GM12873 (cell line): ENCODE data around the gene CDH13.

ENCODE experiments used
- CTCF ChIP-seq: IDR thresholded peaks from 2 replicates; pipeline ENCODE4 v1.5.1; 2012; ENCODE audit warnings: low read depth, mild to moderate bottlenecking, moderate library complexity, low read length, control low read depth; ENCODE audit not compliant: insufficient read depth; ENCODE audit errors: missing control alignments

Gene CDH13

GRCh38 chr16:83542491-83542890, 915.7 kb downstream of the CDH13 start:
- no peak for TF ChIP-seq CTCF

DNA sequence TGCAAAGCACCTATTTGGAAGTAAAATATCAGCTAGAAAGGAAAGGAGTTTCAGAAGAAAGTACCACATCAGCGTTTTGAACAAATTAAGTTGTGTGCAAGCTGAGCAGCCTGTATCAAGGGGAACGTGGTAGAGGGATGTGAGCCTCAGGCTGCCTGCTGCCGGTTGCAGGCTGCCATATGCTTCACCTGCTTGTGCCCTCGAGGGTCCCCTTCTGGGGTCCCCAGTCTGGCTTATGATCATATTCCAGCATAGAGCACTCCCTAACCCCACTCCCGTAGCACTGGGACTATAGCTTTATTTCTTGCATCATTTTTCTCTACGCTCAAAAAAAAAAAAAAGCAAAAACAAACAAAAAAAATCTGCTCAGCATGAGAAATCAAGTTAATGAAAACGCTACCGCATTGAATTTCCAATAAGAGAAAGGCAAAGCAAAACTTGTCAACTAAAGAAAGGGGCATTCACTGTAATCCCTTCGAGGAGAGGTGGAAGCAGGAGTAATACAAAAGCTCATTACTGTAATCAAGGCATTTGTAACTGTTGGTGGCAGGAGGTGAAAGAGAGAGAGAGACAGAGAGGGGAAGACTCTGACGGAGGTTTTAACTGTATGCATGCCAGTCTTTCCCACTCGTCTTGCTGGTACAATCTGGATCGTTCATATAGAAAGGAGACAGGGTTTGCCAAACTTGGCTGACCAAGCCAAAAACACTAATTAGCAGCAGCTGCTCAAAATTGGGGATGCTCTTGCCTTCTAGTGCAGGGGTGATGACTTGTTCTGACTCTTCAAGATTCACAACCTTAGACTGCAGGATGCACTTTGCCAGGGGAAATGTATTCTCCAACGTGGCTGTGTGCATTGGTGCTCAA, 922.8 kb downstream of the CDH13 start:
- TF ChIP-seq CTCF = no peak

DNA sequence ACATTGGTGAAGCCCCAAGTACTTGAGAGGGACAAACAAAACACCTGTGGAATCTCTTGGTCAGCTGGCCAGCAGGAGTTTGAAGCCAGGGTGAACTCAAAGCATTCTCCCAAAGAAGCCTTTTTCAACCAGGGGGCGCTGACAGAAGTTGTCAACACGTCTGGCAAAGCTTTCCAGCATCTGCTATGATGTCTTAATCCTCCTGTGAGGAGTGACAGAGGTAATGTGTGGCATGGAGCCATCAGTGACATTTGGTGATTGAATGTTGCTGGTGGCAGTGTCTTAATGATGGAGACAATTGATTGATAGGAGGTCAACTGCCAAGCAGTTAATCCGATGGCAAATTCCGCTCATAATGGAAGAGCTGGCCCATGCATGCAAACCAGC, 923.4 kb downstream of the CDH13 start:
- TF ChIP-seq CTCF = no peak

DNA sequence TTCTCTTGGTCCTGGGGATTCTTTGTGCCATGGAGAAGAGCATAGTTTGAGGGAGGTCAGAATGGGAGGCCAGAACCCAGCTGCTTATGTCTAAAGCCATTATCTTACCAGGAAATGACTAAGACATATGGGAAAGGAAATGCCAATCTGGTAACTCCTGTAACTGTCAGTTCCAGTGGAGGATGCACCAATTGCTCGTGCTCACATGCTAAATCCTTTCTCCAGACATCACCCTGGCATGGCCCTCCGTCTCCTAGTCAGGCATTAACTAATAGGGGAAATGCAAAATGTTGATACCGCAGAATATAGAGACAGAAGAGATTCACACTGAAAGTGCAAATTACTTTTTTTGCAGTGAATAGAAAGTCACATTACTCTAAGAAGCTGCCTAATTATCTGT, 925.5 kb downstream of the CDH13 start:
- no peak for TF ChIP-seq CTCF

DNA sequence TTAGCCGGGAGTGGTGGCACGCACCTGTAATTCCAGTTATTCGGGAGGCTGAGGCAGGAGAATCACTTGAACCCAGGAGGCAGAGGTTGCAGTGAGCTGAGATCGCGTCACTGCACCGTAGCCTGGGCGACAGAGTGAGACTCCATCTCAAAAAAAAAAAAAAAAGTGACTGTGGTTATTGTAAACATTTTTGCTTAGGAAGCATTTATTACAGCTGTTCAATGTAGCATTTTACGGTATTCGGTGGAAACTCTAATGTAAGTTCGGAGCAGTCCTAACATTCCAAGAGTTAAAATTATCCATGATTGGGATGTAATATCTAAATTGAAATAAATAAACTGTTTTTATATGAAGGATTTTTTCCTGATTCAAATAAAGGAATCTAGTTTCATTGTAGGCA, 926.2 kb downstream of the CDH13 start:
- TF ChIP-seq CTCF = no peak

- no peak for TF ChIP-seq CTCF
These were observed 927.3 kb downstream of the CDH13 start for GRCh38 chr16:83554096-83554495.

- TF ChIP-seq CTCF = no peak
These were observed 927.8 kb downstream of the CDH13 start for GRCh38 chr16:83554540-83554939.
